HG03469 (cell line): Measurements from ENCODE around the gene FAM186B.
"Not testable (repeated sequence)": the region's sequence is repeated elsewhere in the genome, so short reads cannot be mapped to it uniquely, and the experiment has no call there.

ENCODE experiments used
- ATAC-seq: cut with Tn5 transposase; IDR thresholded peaks from one replicate; pipeline ENCODE4 v1.9.1; 2021; ENCODE audit warnings: mild to moderate bottlenecking, moderate library complexity, moderate number of reproducible peaks; ENCODE audit not compliant: unreplicated experiment

The FAM186B gene, protein sequence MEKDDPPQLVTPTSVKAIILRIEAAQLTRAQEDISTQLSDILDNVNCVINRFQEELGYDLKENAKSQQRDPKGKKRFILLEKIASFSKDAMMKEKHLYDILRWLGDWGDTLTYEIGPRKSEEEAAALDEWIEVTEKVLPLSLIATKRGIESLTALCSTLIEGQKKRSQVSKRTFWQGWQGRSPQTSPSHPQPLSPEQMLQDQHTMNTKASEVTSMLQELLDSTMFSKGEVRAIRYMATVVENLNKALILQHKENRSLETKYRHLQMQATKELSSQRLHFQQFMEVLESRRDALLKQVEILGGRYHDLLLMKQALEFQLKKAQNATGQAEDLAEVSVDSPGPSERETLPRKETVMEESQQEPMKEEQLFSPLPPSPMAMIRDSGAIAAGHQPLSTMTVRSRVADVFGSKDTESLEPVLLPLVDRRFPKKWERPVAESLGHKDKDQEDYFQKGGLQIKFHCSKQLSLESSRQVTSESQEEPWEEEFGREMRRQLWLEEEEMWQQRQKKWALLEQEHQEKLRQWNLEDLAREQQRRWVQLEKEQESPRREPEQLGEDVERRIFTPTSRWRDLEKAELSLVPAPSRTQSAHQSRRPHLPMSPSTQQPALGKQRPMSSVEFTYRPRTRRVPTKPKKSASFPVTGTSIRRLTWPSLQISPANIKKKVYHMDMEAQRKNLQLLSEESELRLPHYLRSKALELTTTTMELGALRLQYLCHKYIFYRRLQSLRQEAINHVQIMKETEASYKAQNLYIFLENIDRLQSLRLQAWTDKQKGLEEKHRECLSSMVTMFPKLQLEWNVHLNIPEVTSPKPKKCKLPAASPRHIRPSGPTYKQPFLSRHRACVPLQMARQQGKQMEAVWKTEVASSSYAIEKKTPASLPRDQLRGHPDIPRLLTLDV

DNA sequence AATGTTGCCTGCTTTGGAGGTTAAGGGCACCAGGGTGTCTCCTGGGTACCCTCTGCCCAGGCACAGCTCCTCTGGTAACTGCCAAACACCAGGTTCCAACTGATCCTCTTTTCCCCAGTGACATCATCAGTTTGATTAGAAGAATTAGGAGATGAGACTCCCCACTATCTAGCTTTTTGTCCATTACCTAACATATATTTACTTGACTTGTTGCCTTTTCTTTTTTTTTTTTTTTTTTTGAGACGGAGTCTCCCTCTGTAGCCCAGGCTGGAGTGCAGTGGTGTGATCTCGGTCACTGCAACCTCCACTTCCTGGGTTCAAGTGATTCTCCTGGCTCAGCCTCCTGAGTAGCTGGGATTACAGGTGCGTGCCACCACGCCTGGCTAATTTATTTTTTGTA lies at the start of gene FAM186B:
Gene FAM186B, minus strand, starts transcription at position 101 of the 400 bp plus-strand sequence. CDS start 162 bp downstream, outside the sequence.
- ATAC-seq = not testable (repeated sequence)

DNA sequence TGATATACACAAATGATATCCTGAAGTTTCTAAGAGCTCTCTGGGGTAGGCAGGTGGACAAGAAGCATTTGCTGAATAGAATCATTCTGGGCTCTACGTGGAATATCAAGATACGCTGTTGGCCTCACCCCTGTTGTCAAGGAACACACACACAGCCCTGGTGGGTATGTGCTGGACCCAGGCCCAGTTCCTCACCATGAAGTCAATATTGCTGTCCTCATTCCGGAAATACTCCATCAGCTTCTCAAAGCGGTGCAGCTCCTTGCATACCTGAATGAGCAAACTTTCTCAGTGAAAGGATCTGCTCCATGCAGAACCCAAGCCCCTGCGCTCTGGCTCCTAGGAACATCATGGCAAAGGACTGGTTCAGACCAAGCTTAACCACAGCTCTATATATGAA lies 49.3 kb upstream of the FAM186B start:
- no peak for ATAC-seq

DNA sequence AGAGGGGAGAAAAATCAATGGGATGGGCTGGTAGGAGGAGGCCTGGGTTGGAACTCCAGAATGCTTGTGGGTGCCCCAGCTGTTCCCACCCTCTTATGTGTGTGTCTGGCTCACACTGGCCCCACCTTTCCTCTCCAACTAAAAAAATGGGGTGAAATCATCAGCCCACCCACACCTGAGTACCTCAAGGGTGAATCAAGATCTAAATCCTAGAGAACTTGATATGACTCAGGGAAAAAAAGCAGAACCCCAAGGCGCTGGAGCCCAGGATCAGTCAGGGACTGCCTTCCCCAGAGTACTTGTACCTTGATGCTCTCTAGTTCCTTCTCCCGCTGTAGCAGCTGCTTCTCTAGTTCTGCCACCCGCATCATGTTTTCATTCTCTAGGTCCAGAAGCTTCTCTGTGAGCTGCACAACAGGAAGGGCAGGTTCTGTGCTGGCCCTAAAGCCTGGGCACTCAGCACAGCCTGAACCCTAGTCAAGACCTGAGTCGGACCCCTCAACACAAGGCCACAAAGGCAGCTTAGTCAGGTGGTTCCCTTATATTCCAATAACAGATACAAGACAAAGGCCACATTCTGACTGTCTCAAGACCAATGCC lies 47.6 kb upstream of the FAM186B start:
- ATAC-seq = no peak

DNA sequence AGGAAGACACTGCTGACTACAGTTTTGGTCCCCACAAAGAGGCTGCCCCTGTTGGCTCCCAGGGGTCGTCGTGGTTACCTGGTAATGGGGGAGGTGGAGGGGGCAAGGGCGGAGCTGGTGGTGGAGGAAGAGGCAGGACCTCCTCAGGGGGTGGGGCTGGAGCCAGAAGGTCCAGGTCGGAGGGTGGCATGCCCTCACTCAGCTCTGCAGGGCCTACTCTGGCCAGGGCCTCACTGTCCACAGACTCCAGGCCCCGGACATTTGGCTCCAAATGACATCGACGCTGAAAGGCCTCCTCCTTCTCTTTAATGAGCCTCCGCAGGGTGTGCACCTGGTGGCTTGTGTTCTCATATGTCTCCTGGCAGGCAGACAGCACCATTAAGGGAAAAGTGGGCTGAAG lies 46.4 kb upstream of the FAM186B start:
- no peak for ATAC-seq

DNA sequence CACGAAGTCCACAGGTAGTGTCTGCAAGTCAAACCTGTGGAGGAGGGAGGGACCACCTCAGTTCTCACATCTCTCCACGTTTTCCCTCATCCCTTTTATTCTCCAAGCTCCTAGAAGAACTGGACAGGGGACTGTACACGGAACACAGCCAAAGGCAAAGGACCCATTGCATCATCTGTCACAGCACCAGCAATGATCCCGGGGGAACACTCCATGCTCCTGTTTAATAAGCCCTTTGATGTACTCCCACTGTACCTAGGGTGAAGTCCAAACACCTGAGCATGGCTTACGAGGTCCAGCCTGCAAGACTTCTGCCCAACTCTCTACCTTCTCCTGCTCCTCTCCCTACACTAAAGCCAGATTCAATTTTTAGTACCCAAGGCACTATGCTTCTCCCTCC lies 44.5 kb upstream of the FAM186B start:
- no peak for ATAC-seq

DNA sequence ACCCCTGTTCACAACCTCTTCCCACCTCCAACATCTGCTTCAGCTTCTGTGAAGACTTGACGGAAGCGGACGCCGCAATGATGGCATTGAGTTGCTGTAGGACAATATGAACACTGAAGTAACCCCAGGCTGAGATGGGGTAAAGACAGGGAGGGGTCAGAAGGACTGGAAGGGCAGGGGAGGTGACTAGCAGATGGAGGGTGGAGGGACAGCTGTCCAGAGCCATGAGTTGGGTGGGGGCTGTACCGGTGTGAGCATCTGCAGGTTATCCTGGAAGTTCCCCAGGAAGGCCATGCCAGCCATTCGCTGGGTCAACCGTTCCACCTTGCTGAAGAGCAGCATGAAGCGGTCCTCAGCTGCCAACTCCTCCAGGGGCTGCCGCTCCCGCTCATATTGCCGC lies 44.0 kb upstream of the FAM186B start:
- ATAC-seq = no peak

DNA sequence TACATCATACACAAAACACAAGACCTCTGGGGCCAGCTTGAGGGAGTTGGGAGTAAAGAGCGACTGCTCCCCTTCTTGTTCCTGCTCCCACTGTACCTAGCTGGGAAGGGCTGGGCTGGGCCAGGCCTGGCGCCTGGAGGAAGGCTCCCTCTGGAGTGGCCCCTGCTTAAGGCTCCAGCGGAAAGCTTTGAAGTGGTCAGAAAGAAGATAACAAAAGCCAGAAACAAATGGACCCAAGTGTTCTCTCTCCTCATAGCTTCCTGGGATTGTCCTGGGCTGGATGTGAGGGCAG lies 43.2 kb upstream of the FAM186B start:
- ATAC-seq = no peak

DNA sequence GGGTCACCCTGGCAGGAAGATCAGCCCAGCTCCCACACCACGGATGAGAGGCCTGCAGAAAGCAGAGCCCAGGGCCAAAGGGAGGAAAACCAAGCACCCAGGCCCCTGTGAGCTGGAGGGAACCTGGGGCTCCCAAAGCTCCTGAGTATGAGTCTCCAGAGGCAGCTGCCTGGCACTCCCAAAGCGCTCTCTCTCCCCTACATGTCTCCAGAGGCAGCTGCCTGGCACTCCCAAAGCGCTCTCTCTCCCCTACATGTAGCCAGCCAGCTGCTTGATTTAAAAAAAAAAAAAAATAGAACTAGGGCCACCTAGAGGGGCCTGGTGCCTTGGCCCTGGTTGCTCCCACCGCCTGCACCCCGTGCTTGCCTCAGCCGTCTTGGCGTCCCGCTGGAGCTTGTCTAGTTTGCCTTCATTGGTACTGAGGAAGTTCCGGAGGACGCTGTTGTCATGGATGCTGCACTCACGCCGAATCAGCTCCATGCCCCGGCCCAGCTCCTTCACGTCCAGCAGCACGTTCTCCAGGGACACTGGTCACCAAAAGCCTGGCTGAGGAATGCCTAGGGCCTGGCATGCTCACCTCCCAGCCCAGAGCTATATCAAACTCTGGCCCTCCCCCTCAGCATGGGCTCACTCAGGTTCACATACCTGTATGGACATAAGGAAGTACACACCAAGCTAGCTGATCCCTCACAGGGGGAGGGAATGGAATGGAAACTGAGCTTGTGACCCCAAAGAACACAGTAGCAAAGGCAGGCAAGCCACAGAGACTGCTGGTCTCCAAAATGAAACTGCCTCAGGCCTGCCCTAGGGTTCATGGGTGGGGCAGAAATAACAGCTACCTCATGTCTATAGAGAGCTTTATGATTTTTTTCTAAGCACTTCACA lies 42.6 kb upstream of the FAM186B start:
- ATAC-seq = no peak

DNA sequence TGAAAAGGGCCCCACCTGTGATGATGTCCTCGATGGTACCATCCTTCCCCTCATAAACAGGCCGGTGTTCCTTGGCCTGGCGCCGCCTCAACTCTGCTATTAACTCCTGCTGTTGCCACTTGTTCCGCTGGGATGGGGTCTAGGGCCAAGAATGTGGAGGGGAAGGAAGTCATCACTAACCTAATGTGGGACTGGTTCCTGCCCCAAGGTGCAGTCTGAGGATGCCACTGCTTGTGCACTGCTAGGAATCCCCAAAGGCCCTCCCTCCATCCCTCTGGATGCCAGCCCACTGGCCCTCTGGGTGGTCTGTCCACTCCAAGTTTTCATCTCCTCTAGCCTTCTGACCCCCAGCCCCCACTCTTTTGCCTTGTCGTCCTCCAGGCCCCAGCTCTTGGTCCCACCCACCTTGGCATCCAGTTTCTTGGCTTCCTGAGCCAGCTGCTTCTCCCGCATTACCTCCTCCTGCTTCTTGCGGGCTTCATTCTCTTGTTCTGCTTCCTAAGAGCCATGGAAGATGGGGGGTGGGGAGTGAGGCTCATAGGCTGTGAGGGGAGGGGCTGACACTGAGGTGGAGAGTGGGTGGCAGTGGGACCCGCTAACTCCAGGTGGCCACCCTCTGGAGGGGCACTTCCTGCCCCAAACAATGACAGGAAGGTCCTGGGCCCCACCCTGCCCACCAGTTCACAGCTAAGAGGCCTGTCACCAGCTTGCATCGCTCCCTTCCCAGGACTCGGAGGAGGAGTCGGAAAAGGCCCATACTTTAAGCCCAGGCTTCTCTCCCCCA lies 41.6 kb upstream of the FAM186B start:
- no peak for ATAC-seq

DNA sequence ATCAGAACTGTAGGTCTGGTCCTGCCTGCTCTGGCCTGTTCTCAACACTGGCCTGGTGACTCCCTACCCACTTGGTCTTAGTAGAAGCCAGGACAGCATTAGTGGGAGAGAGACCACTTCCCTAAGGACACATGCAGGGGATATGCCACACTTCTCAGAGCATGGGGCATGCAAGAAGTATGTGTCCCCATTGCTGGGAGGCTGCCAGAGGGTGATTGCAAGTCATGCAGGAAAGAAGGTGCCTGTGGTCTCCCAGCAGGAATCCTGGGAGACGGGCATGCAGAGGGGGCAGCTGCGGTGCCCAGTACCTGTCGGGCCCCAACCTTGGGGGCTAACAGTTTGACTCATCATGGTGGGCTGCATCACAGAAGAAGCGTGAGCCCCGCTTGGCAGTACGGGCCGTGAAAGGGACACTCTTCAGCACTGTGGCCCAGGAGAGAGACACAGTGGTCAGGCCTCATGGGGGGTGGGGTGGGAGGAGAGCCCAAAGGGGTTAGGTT lies 40.9 kb upstream of the FAM186B start:
- no peak for ATAC-seq

DNA sequence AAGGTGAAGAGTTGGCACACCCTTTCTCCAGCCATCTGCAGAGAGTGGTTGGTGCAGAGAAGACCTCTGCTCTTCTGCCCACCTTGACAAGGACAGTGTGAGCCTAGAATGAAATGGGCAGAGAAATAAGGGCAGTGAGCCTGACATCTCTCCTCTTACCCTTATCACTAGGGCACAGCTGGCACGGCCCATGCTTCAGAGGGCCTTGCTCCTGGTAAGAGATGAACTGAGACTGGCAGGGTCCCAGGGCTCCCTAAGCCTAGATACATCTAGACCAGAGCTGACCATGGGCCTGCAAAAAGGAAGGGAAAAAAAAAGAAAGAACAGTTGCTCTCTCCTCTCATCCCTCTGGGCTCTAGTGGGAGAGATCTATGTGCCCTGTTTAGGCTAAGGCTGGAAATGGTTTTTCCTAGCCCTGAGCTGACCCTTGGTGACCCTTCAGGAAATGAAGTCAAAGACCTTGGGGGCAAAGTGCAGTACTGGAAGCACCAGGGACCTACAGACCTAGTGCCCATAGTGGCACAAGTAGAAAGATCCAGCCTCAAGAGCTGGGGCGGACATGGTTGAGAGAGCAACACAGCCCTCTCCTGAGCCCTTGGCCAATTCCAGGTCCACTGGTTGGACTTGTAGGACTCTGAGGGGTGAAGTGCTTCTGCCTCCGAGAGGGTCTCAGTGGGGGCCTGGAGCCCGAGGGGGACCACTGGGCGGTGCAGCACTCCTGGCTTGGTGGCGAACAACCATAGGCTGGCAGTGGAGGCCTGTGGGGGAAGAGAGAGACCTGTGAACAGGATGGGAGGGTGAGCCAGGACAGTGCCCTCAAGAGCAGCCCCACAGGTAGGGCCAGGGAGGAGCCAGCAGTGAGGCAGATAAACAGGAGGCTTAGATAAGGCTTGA lies 40.0 kb upstream of the FAM186B start:
- no peak for ATAC-seq

DNA sequence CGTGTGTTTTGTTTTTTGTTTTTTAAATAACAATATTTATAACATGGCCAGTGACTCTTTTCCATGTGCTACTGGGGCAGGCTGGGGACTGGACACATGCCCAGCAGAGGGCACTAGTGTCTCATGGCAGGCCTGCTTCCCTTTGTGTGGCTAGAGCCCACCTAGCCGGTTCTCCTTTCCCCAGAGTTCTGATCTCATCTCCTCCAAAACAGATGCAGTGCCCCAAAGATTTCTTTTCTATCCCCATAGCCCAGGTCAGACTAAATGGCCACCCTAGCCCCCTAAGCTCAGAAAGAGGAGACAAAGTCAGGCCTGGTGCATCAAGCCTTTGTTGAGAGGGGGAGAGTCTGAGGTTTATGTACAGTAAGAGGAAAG lies 39.2 kb upstream of the FAM186B start:
- ATAC-seq = no peak

DNA sequence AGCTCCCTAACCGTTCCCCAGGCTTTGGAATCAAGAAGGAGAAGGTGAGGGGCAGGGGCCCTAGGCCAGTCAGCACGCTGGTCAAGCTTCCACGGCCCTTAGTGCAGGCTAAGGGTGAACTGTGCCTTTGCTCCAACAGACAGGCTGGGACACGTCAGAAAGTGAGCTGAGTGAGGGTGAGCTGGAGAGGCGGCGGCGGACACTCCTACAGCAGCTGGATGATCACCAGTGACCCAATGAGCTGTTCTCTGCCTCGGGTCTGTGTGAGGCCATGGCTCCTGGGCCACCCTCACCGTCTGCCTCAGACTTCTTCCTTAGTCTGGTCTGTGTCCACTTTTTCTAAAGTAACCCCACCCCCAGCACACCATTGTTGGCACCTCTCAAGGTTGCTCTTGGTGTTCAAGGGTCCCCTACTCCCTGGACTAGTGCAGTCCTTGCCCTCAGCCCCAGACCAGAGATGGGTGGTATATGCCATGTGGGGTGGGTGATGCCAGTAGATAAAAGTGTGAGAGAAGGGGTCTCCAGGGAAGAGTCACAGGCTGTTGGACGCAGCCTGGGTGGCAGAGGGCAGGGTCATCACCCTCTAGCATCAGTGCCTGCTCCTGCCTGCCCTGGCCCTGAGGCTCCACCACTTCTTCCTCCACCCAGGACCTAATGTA lies 38.7 kb upstream of the FAM186B start:
- ATAC-seq = no peak

DNA sequence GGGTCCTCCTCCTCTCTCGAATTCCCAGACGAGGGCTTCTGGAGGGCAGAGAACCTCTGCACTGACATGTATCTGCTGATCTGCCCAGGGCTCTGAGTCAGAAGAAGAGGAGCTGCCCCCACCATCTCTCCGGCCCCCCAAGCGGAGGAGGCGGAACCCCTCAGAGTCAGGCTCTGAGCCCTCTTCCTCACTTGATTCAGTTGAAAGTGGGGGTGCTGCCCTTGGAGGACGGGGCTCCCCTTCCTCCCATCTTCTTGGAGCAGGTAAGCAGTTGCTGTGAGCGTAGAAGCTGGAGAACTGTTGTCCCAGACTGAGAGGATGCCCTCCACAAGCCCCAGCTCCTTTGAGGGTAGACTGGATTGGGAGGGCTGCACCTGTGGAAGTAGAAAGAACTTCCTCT lies 37.7 kb upstream of the FAM186B start:
- no peak for ATAC-seq

DNA sequence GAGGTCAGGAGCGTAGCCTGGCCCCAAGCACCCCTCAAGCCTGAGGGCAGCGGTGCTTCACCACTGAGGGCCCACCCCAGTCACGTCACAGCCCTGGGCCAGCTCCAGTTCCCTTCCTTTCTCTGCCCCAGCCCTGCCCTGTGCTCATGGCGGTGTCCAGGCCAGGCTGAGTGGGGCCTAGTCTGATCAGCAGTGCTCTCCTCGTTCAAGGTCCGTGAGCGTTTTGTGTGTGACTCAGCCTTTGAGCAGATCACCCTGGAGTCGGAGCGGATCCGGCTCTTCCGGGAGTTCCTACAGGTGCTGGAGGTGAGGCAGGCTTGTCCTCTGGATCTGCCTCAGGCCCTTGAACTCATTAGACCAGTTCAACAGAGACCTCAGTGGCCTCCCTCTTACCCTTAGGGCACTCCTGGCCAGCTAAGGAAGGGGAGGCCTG lies 36.9 kb upstream of the FAM186B start:
- ATAC-seq = no peak

DNA sequence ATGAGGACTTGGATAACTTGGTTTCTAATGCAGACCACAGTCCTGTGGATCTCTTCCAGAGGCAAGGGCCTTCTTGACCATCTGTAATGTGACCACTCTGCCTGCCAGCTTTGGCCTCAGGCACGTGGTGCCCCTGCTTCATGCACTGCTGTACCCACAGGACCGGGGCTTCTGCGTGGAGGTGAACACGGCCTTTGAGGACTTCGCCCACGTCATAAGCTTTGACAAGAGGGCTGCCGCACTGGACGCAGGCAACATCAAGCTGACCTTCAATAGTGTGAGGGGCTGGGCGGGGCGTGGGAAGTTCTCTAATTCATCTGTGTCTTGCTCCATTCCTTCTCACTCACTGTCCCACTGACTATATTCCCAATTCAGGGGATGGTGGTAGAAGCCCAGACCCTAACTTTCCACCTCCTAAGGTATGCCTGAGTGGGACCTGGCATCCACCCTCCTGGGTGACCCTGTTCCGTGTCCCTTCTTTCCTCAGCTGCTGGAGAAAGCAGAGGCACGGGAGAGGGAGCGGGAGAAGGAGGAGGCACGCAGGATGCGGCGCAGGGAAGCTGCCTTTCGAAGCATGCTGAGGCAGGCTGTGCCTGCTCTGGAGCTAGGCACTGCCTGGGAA lies 36.4 kb upstream of the FAM186B start:
- no peak for ATAC-seq

DNA sequence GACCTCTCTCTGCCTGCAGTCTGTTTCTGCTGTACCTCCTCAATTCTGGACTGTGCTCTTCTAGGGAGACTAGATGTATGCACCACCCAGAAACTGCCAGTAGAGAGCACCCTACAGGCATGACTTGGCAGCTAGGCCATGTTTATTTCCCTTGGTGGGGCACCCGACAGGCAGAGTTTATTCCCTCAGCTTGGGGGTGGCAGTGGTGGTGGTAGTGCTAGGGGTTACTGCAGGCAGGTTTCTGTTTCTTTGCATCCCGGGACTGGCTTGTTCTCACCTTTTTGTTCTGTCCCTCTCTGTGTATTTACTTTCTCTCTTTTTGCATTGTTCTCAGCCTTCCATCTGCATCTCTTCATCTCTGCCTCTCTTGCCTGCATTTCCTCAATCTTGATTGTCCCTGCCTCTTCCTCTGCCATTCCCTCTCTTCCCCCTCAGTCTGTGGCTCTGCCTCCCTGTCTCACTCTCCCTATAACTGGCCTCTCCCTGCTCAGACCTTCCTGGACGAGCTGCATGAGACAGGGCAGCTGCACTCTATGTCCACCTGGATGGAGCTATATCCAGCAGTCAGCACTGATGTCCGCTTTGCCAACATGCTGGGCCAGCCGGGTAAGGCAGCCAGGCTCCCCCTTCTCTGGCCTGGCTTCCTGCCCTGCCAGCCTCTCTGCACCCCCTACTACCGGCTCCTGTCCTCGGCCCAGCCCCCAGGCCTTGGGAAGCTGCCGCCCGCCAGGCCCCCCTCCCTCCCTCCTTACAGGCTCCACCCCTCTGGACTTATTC lies 31.7 kb upstream of the FAM186B start:
- ATAC-seq = no peak
